Activated CD8-positive, alpha-beta T cell treated with anti-CD3 and anti-CD28 coated beads for 36 hours (primary cell): Measurements from ENCODE around the gene KBTBD8. TPM values are rescaled to one million over a fixed set of nuclear protein-coding genes. Genes with fewer than 3 reads are reported as not detected.

Source experiments
- ATAC-seq: fragments of 200-7000 bp; cut with Tn5 transposase; one replicate; pipeline ENCODE4 v1.10.0; 2021; ENCODE audit warnings: mild to moderate bottlenecking, moderate library complexity
- CTCF ChIA-PET: fragments of 350-600 bp; sonication (Branson Sonifier 250); formaldehyde crosslinking; loops from one replicate; lab custom pipeline; 2021; ENCODE audit warnings: antibody characterized with exemption; lab: Charles Lee
- POLR2A ChIA-PET: fragments of 350-600 bp; sonication (Branson Sonifier 250); formaldehyde crosslinking; loops from one replicate; lab custom pipeline; 2021; ENCODE audit warnings: antibody characterized with exemption; lab: Charles Lee
- DNase-seq: peaks from one replicate; pipeline ENCODE4 v3.0.0-alpha.2; 2020
- H3K27ac Mint-ChIP-seq: one replicate; pipeline ENCODE4 v1.8.0; 2021; ENCODE audit warnings: mild to moderate bottlenecking, mixed read lengths
- H3K27me3 Mint-ChIP-seq: one replicate; pipeline ENCODE4 v1.8.0; 2021; ENCODE audit warnings: mixed read lengths
- H3K36me3 Mint-ChIP-seq: one replicate; pipeline ENCODE4 v1.8.0; 2021; ENCODE audit warnings: low read depth, mixed read lengths
- H3K4me1 Mint-ChIP-seq: one replicate; pipeline ENCODE4 v1.8.0; 2021; ENCODE audit warnings: low read depth, mixed read lengths
- H3K4me3 Mint-ChIP-seq: one replicate; pipeline ENCODE4 v1.8.0; 2021; ENCODE audit warnings: mild to moderate bottlenecking, moderate library complexity, mixed read lengths
- H3K9me3 Mint-ChIP-seq: one replicate; pipeline ENCODE4 v1.8.0; 2021; ENCODE audit warnings: mixed read lengths
- CTCF ChIP-seq: fragments of 200-600 bp; IDR thresholded peaks from one replicate; pipeline ENCODE4 v1.8.0; 2022; ENCODE audit warnings: antibody characterized with exemption, mild to moderate bottlenecking
- intact Hi-C: fragments of 100-400 bp; cut with micrococcal nuclease; formaldehyde crosslinking; loops from one replicate; pipeline ENCODE4 v1.10.0; 2022
- total RNA-seq, 2 experiments: library from RNA; stranded (reverse); gene quantifications; one replicate each; pipeline ENCODE4 v1.2.3, GENCODE V29; 2021

KBTBD8 gene
- total RNA-seq, 2 experiments from 2014 or later: 10.9 to 11.1 TPM

- CTCF ChIA-PET: interaction anchor here (1.3 to 1.9 kb wide), 2 partner anchors 21 to 38 kb away, joined by 3 to 5 read pairs; no protein-coding TSS in a partner anchor
- DNase-seq (no peak), ATAC-seq (no peak)
- Mint-ChIP-seq H3K4me3 (no peak overlapping the region), H3K4me1 (peaks cover 15% of the 10 kb centered on the region), H3K36me3 (peaks cover 58% of the 10 kb centered on the region), H3K27ac (no peak overlapping the region), H3K27me3 (no peaks in the 10 kb centered on the region), H3K9me3 (no peaks in the 10 kb centered on the region)
- intact Hi-C loops: no loop called here
- TF ChIP-seq CTCF: no peak
- POLR2A ChIA-PET: no interaction called here
Observed at GRCh38 chr3:67009716-67010115, 11.6 kb downstream of the KBTBD8 start.

GRCh38 chr3:67011414-67012131, 13.5 kb downstream of the KBTBD8 start:
- TF ChIP-seq CTCF: no peak
- Mint-ChIP-seq H3K9me3 (no peaks in the 10 kb centered on the region), H3K4me1 (peaks cover 9% of the 10 kb centered on the region), H3K36me3 (peaks cover 45% of the 10 kb centered on the region), H3K4me3 (no peak overlapping the region), H3K27ac (no peak overlapping the region), H3K27me3 (no peaks in the 10 kb centered on the region)
- DNase-seq: no peak
- no peak for ATAC-seq
- ChIA-PET POLR2A (no interaction called here), CTCF (interaction anchor here (1.9 kb wide), 1 partner anchor 40 kb away, joined by 5 read pairs; no protein-coding TSS in a partner anchor)
- intact Hi-C loops: no loop called here

- ChIA-PET CTCF (no interaction called here), POLR2A (no interaction called here)
- no peak for ATAC-seq
- H3K9me3 Mint-ChIP-seq: no peaks in the 10 kb centered on the region
- H3K36me3 Mint-ChIP-seq: peaks cover 41% of the 10 kb centered on the region
- H3K4me1 Mint-ChIP-seq: peaks cover 17% of the 10 kb centered on the region
- no peak for TF ChIP-seq CTCF
- H3K4me3 Mint-ChIP-seq: no peak overlapping the region
- no peaks in the 10 kb centered on the region for H3K27me3 Mint-ChIP-seq
- no peak for DNase-seq
- intact Hi-C loops: no loop called here
- H3K27ac Mint-ChIP-seq: no peak overlapping the region
Observed at GRCh38 chr3:67012564-67012963, 14.5 kb downstream of the KBTBD8 start.

GRCh38 chr3:67015702-67016484, 17.8 kb downstream of the KBTBD8 start:
- Mint-ChIP-seq H3K9me3 (no peaks in the 10 kb centered on the region), H3K27me3 (no peaks in the 10 kb centered on the region), H3K27ac (no peak overlapping the region), H3K4me3 (no peak overlapping the region), H3K4me1 (peaks cover 27% of the 10 kb centered on the region), H3K36me3 (peaks cover 14% of the 10 kb centered on the region)
- no peak for ATAC-seq
- ChIA-PET POLR2A (interaction anchor here (1.4 kb wide), 1 partner anchor 10 kb away, joined by 4 read pairs; no protein-coding TSS in a partner anchor), CTCF (no interaction called here)
- DNase-seq: no peak
- TF ChIP-seq CTCF: no peak
- intact Hi-C loops: no loop called here
